Activated CD4-positive, alpha-beta T cell treated with anti-CD3 and anti-CD28 coated beads for 48 hours (primary cell): ENCODE data around the gene SLX9.

Source experiments
- DNase-seq: peaks from one replicate; pipeline ENCODE4 v3.0.0-alpha.2; 2020

SLX9 gene

GRCh38 chr21:44980562-44981489 is 41.0 kb downstream of the SLX9 start:
- no peak for DNase-seq

DNA sequence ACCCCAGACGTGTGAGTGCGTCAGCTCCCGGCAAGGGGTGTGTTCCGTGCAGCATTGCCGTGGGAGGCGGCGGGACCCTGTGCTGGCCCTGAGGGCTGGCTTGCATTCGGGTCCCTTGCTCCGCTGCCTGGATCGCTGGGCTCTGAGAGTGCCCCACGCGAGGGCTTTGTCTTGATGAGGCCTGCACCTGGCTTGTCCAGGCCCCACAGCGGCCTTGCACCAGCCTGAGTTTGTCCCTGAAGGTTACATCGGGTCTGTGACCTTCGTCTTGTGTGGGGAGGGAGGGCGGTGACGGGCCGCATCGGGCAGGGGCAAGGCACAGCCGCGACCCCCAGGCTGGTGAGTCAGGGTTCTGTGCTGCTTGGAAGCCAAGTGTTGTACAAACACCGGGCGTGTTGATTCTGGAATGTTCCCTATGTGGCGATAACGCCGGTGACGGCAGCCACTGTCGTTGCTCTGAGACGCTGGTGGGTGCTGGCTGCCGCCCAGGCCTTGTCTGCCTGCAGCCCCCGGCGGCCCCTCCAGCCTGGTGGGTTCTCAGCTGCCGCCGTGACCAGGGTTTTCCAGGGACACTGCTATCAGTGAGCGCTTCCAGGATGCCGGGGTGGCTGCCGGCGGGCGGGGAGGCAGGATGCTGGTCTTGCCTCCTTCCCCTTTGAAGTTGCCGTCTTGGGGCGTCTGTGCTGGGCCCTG is 42.9 kb downstream of the SLX9 start:
- DNase-seq, result no peak

GRCh38 chr21:44983421-44984206 is 43.8 kb downstream of the SLX9 start:
- DNase-seq, result no peak

GRCh38 chr21:44984428-44984791 is 44.6 kb downstream of the SLX9 start:
- DNase-seq, result no peak

- DNase-seq, result no peak
Observed at GRCh38 chr21:44984792-44985440, 45.1 kb downstream of the SLX9 start.

DNA sequence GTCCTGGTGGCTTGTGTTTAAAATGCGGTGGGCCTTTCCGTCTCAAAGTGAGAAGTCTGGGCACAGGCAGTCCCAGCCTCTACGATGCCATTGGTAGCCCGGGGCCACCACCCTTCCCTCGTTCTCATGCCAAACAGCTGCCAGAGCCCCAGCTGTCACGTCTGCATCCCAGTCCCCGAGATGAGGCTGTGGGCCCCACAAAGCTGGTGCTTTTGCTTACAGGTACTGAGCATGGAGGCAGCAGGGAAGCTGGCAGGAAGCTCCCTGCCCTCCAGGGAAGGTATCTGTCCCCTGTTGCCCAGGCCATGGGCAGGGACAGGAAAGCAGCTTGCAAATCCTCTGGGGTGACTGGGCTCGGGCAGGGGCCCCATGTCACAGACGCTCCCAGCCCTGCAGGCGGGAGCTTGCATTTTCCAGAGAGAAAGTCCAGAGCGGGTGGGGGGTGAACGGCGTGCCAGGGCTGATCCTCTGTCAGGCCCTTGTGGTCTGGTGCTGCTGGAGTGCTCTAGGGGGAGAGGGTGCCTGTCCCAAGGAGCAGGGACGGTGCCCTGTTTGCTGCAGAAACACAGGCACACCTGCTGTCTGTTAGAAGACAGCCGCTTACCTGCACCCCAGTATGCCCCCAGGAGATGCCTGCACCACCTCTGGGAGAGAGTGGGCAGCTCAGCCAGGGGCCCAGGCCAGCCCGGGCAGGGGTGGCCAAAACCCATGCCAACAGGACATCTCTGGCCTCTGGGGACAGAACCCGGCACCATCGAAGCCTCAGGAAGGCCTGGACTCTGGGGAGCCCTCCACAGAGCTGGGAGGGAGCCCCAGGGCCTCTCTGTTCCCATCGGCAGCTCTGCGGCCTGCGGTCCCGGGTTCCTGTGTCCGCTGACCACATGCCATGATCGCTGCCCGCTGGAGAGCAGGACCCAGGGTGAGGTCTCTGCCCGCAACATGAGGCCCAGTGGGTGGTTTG is 45.9 kb downstream of the SLX9 start:
- DNase-seq, result no peak

DNA sequence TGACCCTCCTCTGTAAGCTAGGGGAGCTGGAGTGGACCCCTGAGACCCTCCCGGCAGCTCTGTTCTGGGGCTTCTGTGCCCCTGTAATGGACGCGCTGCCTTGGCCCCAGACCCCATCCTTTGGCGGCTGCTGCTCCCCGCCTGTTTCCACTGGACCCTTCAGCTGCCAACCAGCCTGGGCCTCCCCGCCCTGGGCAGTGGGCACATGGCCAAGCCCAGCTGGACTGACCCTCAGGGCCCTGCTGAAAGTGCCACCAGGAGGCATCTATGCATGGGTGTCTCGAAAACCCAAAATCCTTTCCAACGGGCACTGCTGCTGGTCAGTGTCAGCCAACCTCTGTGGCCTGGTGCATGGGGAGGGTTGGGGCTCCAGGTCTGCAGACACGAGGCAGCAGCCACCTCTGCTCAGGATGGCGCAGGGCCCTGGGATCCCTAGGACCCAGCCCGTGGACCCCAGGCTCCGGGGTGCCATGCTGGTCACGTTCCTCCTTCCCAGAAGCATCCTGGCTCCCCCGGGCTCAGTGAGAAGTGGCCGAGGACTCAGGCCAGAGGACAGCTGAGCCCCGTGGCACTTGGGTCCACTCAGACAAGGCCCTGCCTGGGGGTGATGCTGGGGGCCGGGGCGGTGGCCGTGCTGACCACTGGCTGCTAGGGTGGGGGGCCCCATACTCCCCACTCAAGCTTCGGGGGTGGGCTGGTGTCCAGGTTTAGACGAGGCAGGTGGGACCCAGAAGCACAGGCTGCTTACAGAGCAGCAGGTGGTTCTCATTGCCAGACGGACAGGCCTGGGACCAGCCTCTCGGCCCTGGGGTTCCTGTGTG is 46.9 kb downstream of the SLX9 start:
- DNase-seq, result no peak

DNA sequence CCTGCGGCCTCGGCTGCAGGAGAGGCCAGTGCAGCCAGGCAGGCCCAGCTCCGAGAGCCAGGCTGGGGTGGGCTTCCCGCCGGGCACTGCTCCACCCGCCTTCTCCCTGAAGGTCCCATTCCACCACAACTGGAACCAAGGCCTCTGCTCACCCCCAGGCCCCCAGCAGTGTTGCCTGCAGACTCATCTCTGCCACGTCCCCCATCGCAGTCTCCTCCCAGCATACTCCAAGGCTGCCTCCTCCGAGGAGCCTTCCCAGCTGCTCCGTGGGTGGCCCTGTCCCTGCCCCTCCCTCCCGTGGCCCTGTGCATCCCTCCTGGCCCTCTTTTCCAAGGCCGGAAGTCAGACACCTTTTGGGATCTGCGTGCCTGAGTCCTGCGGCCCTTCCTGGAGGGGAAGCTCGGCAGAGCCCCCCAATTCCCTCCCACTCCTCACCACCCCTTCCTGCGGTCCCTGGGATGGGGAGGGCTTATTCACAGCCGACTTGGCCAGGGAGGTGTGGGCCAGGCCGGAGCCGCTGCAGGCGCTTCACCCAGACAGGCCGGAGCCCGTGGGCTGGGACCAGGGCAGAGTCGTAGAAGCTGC is 47.6 kb downstream of the SLX9 start:
- DNase-seq, result no peak

- no peak for DNase-seq
Observed at GRCh38 chr21:44987886-44988606, 48.2 kb downstream of the SLX9 start.

DNA sequence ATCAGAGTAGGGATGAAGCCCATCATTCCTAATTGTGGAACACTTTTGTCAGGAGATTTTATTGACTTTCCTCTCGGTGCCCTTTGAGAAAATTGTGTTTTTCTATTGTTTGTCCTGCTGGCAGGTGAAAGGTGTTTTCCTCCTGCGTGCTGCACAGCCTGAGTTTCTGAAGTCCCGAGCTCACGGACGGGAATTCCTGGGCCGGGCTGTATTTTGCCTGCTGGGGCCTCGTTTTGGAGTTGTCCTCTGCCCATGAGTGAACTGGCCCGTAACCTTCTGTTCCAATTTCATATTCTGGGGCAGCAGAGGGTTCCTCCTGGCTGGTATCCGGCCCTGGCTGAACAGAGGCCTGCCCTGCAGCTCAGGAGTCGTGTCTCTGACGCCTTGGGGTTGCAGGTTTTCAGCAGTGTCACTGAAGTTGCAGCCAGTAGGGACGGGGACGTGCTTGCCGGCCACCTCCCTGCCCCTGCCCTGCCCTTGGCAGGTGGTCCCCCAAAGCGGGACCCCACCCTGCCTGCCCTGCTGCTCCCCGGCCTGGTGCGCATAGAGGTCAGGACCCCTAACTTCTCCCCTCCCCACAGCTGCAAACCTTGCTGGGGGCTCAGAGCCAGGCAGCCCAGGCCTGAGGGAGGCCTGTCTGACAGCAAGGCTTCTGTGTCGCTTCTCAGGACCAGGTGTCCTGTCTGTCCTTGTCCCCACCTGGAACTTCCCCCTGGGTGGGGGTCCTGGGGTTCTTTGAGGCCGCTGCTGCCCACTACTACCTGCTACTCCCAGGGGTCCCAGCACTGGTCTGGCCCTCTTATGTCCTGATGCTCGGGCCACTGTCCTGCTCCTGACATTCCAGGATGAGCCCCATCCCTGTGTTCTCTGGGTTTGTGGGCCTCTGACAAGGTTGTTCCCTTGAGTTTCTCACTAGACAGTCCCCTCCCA is 49.0 kb downstream of the SLX9 start:
- no peak for DNase-seq

- no peak for DNase-seq
Observed at GRCh38 chr21:44989537-44989886, 49.7 kb downstream of the SLX9 start.

DNA sequence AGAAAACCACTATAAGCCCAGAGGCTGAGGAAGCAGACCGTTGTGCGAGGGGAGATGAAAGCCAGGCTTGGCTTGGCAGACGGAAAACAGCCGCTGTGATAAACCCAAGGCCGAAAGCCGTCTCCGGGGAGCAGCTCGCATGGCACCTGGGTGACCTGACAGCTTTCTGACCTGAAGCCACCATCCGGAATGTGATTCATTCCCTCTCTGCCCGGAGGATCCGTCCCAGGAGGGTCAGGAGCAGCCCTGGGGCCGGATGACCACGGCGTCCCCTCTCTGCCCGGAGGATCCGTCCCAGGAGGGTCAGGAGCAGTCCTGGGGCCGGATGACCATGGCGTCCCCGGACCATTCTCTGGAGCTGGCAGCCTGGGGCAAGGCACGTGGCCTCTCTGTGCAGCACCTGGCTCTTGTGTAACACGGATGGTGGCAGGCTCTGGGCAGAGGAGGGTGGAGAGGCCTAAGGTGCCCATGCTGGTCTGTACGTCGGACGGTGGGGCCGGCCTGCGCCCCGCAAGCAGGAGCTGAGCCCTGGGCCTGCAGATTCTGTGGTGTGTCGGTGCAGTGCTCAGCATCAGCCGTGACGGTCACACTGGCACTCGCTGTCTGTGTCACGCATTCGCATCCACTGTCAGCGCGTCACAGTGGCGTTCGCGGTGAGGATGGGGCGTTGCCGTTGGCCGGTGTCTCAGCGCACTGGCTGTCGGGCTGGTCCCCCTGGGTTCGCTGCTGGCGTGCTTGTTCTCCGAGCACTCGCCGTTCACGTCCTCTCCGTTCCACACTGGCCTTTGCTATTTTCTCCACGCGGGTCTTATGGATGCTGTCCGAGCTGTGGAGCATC is 50.3 kb downstream of the SLX9 start:
- no peak for DNase-seq

GRCh38 chr21:44990921-44991320 is 51.1 kb downstream of the SLX9 start:
- DNase-seq, result no peak

DNA sequence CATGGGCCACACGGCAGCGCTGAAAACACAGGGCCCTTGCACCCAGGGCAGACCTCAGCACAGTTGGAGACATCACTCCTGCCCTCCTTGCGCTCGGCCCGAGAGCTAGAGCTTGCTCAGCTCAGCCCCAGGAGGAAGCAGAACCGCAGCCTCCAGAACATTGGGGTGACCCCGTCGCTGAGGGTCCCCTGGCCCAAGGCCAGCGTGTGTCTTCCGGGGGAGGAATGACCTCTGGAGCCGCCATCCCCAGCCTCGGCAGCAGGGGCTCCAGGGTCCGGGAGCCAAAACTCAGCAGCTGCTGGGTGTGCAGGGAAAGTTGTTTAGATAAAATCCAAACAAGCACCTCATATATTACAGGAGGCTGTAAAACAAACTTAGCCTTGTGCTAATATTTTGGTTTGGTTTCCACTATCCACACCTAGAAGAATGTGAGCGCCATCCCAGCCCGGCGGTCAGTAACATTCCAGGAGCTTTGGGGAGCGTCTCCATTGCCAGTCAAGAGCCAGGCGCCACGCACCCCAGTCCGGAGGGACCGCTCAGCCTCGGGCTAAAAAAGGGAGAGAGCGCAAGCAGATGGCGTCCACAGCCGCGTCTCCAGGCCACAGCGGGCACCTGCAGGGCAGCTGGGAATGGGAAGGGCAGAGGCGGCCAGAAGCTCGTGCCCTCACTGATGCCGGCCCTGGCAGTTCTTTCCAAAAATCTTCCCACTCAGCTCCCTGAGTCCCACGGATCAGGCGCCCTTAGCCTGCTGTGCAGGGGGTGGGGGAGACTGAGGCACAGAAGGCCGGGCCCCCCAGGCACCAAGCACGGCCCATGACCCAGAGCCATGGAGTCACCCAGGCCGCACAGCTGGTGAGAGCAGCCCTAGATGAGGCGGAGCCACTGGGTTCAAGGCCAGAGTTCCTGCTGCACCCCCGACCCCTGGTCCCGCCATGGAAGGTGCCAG is 52.0 kb downstream of the SLX9 start:
- no peak for DNase-seq

GRCh38 chr21:44992608-44993031 is 52.8 kb downstream of the SLX9 start:
- DNase-seq, result no peak

DNA sequence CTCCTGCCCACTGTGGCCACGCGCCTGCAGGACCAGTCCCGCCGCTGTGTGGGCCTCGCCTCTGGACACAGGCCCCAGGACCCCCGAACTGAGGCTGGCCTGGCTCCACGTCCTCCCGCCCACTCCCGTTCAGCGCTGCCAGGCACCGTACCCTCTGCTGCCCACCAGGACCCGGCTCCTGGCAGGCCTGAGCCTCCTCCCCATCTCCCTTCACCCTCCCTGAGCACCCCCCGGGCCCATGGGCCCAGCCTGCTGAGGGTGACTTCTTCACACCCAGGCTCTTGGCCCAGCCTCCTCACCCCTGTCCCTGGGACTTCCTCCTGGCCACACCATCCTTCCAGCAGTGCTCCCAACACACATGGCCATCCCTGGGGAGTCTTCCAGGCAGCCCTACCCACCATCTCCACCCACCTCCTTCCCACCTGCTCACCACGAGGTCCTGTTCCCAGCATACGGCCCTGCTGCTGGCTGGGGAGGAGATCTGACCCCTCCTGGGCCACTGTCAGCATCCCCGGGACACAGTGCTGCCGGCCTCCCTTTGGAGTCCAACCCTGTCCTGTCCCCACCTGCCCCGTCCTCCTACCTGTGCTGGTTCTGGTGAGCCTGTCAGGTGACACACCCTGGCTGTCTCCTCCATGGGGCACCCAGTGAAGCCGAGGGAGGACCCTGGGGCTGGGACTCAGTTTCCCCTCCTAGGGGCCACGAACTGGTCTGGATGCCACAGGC is 53.7 kb downstream of the SLX9 start:
- no peak for DNase-seq
